ENCODE results near the gene LCP2. TPM values are rescaled to one million over a fixed set of nuclear protein-coding genes. Genes with fewer than 3 reads are reported as not detected.

The LCP2 gene
- polyA plus RNA-seq, 2 of the 4 experiments (the other 2 are of a cell fraction), result not detected

DNA sequence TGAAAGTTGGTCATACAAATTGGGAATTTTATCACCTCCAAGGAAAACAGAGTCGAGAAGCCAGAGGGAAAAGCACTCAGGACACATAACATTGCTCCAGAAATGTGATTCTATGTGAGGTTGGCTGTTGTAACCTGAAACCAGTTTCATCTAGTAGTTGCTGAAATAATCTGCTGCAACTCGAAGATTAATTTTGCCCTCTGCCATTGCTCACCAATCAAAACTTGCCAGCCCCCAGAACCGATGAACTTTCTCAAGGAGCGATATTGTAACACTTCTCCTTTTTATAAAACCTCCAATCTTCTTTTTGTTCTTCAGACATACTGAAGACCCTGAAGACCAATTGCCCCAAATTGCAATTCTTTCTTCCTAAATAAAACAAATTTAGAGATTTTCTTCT is 33.7 kb downstream of the LCP2 start:
- ATAC-seq (no peak), DNase-seq (ENCODE audit: low read depth in 1 of 2, low spot score in 1 of 2) (no peak), FAIRE-seq (no peak)
- 26% methylated on average over 4 of the region's 4 CpGs for WGBS (ENCODE audit: missing lambda C conversion rate)
- Histone ChIP-seq H3K4me2 (no peak overlapping the region), H3K4me1 (no peaks in the 10 kb centered on the region), H3K9me3 (no peaks in the 10 kb centered on the region), H3K27ac (no peak overlapping the region), H3K4me3 (no peak overlapping the region)
- TF ChIP-seq, protein P1, sequence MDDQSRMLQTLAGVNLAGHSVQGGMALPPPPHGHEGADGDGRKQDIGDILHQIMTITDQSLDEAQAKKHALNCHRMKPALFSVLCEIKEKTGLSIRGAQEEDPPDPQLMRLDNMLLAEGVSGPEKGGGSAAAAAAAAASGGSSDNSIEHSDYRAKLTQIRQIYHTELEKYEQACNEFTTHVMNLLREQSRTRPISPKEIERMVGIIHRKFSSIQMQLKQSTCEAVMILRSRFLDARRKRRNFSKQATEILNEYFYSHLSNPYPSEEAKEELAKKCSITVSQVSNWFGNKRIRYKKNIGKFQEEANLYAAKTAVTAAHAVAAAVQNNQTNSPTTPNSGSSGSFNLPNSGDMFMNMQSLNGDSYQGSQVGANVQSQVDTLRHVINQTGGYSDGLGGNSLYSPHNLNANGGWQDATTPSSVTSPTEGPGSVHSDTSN (IDR thresholded peaks at IDR 0.05), result no peak
- TF ChIP-seq, protein P2, sequence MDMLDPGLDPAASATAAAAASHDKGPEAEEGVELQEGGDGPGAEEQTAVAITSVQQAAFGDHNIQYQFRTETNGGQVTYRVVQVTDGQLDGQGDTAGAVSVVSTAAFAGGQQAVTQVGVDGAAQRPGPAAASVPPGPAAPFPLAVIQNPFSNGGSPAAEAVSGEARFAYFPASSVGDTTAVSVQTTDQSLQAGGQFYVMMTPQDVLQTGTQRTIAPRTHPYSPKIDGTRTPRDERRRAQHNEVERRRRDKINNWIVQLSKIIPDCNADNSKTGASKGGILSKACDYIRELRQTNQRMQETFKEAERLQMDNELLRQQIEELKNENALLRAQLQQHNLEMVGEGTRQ (IDR thresholded peaks at IDR 0.05), result no peak
- TF ChIP-seq TFCP2L1 (CRISPR knock-in tag; IDR thresholded peaks at IDR 0.05) (no peak), CEBPB (IDR thresholded peaks at IDR 0.05) (no peak), GATA3 (IDR thresholded peaks at IDR 0.05; ENCODE audit: borderline replicate concordance) (no peak), MAFK (IDR thresholded peaks at IDR 0.05; ENCODE audit: partially characterized antibody) (no peak), RCOR1 (IDR thresholded peaks at IDR 0.05; ENCODE audit: low read depth, low read length) (no peak), POLR2AphosphoS2 (conservative IDR thresholded peaks at IDR 0.05; ENCODE audit: low read length) (no peak), CHD2 (IDR thresholded peaks at IDR 0.05; ENCODE audit: low read length, partially characterized antibody) (no peak), HOXB5 (CRISPR knock-in tag; IDR thresholded peaks at IDR 0.05) (no peak), BHLHE40 (IDR thresholded peaks at IDR 0.05; ENCODE audit: low read depth, low read length) (no peak), ESRRA (IDR thresholded peaks at IDR 0.05; ENCODE audit: borderline replicate concordance, low read length) (no peak), ZFP36 (IDR thresholded peaks at IDR 0.05; ENCODE audit: borderline replicate concordance, partially characterized antibody) (no peak), RARB (CRISPR knock-in tag; IDR thresholded peaks at IDR 0.05) (no peak), NFE2L2 (conservative IDR thresholded peaks at IDR 0.05; ENCODE audit: low read length) (no peak), TP53 (CRISPR knock-in tag; IDR thresholded peaks at IDR 0.05) (no peak)
- TF ChIP-seq, protein P3, sequence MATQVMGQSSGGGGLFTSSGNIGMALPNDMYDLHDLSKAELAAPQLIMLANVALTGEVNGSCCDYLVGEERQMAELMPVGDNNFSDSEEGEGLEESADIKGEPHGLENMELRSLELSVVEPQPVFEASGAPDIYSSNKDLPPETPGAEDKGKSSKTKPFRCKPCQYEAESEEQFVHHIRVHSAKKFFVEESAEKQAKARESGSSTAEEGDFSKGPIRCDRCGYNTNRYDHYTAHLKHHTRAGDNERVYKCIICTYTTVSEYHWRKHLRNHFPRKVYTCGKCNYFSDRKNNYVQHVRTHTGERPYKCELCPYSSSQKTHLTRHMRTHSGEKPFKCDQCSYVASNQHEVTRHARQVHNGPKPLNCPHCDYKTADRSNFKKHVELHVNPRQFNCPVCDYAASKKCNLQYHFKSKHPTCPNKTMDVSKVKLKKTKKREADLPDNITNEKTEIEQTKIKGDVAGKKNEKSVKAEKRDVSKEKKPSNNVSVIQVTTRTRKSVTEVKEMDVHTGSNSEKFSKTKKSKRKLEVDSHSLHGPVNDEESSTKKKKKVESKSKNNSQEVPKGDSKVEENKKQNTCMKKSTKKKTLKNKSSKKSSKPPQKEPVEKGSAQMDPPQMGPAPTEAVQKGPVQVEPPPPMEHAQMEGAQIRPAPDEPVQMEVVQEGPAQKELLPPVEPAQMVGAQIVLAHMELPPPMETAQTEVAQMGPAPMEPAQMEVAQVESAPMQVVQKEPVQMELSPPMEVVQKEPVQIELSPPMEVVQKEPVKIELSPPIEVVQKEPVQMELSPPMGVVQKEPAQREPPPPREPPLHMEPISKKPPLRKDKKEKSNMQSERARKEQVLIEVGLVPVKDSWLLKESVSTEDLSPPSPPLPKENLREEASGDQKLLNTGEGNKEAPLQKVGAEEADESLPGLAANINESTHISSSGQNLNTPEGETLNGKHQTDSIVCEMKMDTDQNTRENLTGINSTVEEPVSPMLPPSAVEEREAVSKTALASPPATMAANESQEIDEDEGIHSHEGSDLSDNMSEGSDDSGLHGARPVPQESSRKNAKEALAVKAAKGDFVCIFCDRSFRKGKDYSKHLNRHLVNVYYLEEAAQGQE (IDR thresholded peaks at IDR 0.05), result no peak
- TF ChIP-seq, protein P4, sequence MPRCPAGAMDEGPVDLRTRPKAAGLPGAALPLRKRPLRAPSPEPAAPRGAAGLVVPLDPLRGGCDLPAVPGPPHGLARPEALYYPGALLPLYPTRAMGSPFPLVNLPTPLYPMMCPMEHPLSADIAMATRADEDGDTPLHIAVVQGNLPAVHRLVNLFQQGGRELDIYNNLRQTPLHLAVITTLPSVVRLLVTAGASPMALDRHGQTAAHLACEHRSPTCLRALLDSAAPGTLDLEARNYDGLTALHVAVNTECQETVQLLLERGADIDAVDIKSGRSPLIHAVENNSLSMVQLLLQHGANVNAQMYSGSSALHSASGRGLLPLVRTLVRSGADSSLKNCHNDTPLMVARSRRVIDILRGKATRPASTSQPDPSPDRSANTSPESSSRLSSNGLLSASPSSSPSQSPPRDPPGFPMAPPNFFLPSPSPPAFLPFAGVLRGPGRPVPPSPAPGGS (IDR thresholded peaks at IDR 0.05), result no peak
- TF ChIP-seq, protein P5, sequence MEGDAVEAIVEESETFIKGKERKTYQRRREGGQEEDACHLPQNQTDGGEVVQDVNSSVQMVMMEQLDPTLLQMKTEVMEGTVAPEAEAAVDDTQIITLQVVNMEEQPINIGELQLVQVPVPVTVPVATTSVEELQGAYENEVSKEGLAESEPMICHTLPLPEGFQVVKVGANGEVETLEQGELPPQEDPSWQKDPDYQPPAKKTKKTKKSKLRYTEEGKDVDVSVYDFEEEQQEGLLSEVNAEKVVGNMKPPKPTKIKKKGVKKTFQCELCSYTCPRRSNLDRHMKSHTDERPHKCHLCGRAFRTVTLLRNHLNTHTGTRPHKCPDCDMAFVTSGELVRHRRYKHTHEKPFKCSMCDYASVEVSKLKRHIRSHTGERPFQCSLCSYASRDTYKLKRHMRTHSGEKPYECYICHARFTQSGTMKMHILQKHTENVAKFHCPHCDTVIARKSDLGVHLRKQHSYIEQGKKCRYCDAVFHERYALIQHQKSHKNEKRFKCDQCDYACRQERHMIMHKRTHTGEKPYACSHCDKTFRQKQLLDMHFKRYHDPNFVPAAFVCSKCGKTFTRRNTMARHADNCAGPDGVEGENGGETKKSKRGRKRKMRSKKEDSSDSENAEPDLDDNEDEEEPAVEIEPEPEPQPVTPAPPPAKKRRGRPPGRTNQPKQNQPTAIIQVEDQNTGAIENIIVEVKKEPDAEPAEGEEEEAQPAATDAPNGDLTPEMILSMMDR (IDR thresholded peaks at IDR 0.05), result no peak
- POLR2A ChIA-PET, result no interaction called here
- CTCF ChIA-PET, result interaction anchor here (1.2 kb wide), 1 partner anchor 157 kb away, joined by 4 read pairs; no protein-coding TSS in a partner anchor

Data from A549 (cell line).